ENCODE data around the gene SC5D. TPM values are rescaled to one million over a fixed set of nuclear protein-coding genes. Genes with fewer than 3 reads are reported as not detected.

SC5D gene
- polyA plus RNA-seq, 1 donor from 2014 or later, result 75.7 TPM

DNA sequence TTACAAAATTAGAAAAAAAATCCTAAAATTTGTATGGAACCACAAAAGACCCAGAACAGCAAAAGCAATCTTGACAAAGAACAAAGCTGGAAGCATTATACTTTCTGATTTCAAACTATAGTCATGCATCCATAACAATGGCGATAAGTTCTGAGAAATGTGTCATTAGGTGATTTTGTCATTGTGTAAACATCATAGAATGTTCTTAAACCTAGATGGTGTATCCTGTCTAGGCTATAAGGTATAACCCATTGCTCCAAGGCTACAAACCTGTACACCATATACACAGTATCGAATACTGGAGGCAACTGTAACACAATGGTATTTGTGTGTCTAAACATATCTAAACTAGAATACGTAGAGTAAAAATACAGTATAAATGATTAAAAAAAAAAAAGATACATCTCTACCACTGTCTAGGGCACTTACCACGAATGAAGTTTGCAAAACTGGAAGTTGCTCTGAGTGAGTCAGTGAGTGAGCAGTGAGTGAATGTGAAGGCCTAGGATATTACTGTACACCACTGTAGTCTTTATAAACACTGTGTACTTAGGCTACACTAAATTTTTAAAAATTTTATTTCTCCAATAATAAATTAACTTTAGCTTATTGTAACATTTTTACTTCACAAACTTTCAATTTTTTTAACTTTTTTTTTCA is 18.1 kb upstream of the SC5D start:
- Histone ChIP-seq H2AFZ (ENCODE audit: low read depth, low read length) (no peak overlapping the region), H4K20me1 (ENCODE audit: insufficient read depth) (no peaks in the 10 kb centered on the region), H3K4me2 (ENCODE audit: low read length) (no peak overlapping the region), H3K9me3 (ENCODE audit: low read length) (no peaks in the 10 kb centered on the region), H3F3A (ENCODE audit: insufficient read depth, low read length, poor library complexity, severe bottlenecking) (no peaks in the 10 kb centered on the region), H3K79me2 (replicated peaks; ENCODE audit: insufficient read depth, low read length) (no peaks in the 10 kb centered on the region), H3K27me3 (ENCODE audit: insufficient read depth, low read depth, low read length) (no peaks in the 10 kb centered on the region), H3K4me3 (ENCODE audit: low read length) (no peak overlapping the region), H3K27ac (ENCODE audit: low read length) (no peak overlapping the region), H3K36me3 (ENCODE audit: insufficient read depth, low read length) (no peaks in the 10 kb centered on the region), H3K9ac (ENCODE audit: low read length) (no peak overlapping the region), H3K9me2 (ENCODE audit: insufficient read depth, low read length) (no peaks in the 10 kb centered on the region)
- TF ChIP-seq SMC3 (conservative IDR thresholded peaks at IDR 0.05; ENCODE audit: poor library complexity) (no peak), TAF1 (IDR thresholded peaks at IDR 0.05; ENCODE audit: low read depth) (no peak), EP300 (conservative IDR thresholded peaks at IDR 0.05; ENCODE audit: poor library complexity, severe bottlenecking) (no peak), RAD21 (conservative IDR thresholded peaks at IDR 0.05) (no peak), POLR2AphosphoS5 (IDR thresholded peaks at IDR 0.05) (no peak), REST (IDR thresholded peaks at IDR 0.05; ENCODE audit: borderline replicate concordance) (no peak), EZH2 (IDR thresholded peaks at IDR 0.05; ENCODE audit: borderline replicate concordance, insufficient read depth, low read length, poor library complexity, severe bottlenecking) (no peak), MXI1 (conservative IDR thresholded peaks at IDR 0.05; ENCODE audit: poor library complexity, severe bottlenecking) (no peak)
- TF ChIP-seq, protein P1, sequence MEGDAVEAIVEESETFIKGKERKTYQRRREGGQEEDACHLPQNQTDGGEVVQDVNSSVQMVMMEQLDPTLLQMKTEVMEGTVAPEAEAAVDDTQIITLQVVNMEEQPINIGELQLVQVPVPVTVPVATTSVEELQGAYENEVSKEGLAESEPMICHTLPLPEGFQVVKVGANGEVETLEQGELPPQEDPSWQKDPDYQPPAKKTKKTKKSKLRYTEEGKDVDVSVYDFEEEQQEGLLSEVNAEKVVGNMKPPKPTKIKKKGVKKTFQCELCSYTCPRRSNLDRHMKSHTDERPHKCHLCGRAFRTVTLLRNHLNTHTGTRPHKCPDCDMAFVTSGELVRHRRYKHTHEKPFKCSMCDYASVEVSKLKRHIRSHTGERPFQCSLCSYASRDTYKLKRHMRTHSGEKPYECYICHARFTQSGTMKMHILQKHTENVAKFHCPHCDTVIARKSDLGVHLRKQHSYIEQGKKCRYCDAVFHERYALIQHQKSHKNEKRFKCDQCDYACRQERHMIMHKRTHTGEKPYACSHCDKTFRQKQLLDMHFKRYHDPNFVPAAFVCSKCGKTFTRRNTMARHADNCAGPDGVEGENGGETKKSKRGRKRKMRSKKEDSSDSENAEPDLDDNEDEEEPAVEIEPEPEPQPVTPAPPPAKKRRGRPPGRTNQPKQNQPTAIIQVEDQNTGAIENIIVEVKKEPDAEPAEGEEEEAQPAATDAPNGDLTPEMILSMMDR (IDR thresholded peaks at IDR 0.05; ENCODE audit: poor library complexity, severe bottlenecking), result no peak

GRCh38 chr11:121281698-121282097 is 10.9 kb upstream of the SC5D start:
- H3K27ac ChIP-seq (ENCODE audit: low read length), result no peak overlapping the region
- no peak for TF ChIP-seq EZH2 (IDR thresholded peaks at IDR 0.05; ENCODE audit: borderline replicate concordance, insufficient read depth, low read length, poor library complexity, severe bottlenecking)
- TF ChIP-seq SMC3 (conservative IDR thresholded peaks at IDR 0.05; ENCODE audit: poor library complexity), result no peak
- no peak for TF ChIP-seq REST (IDR thresholded peaks at IDR 0.05; ENCODE audit: borderline replicate concordance)
- TF ChIP-seq EP300 (conservative IDR thresholded peaks at IDR 0.05; ENCODE audit: poor library complexity, severe bottlenecking), result no peak
- TF ChIP-seq, protein P1 (IDR thresholded peaks at IDR 0.05; ENCODE audit: poor library complexity, severe bottlenecking), result no peak
- TF ChIP-seq TAF1 (IDR thresholded peaks at IDR 0.05; ENCODE audit: low read depth), result no peak
- no peak for TF ChIP-seq RAD21 (conservative IDR thresholded peaks at IDR 0.05)
- no peak overlapping the region for H3K4me2 ChIP-seq (ENCODE audit: low read length)
- H3K9me3 ChIP-seq (ENCODE audit: low read length), result no peaks in the 10 kb centered on the region
- no peak overlapping the region for H3K9ac ChIP-seq (ENCODE audit: low read length)
- H3K79me2 ChIP-seq (replicated peaks; ENCODE audit: insufficient read depth, low read length), result no peaks in the 10 kb centered on the region
- H3K36me3 ChIP-seq (ENCODE audit: insufficient read depth, low read length), result no peaks in the 10 kb centered on the region
- no peak overlapping the region for H3K4me3 ChIP-seq (ENCODE audit: low read length)
- H2AFZ ChIP-seq (ENCODE audit: low read depth, low read length), result no peak overlapping the region
- H3F3A ChIP-seq (ENCODE audit: insufficient read depth, low read length, poor library complexity, severe bottlenecking), result no peaks in the 10 kb centered on the region
- H3K9me2 ChIP-seq (ENCODE audit: insufficient read depth, low read length), result no peaks in the 10 kb centered on the region
- no peaks in the 10 kb centered on the region for H3K27me3 ChIP-seq (ENCODE audit: insufficient read depth, low read depth, low read length)
- no peaks in the 10 kb centered on the region for H4K20me1 ChIP-seq (ENCODE audit: insufficient read depth)
